NCI-H2081 (cell line): ENCODE results near the gene GABBR2.

ENCODE experiments used
- DNase-seq, 2 experiments: peaks; one replicate each; lab custom pipeline; 2025; lab: John Stamatoyannopoulos, UW

Gene GABBR2

GRCh38 chr9:98634685-98635336 lies 73.9 kb downstream of the GABBR2 start:
- DNase-seq = no peak

- DNase-seq = no peak
Observed at GRCh38 chr9:98632839-98633238, 75.9 kb downstream of the GABBR2 start.

- DNase-seq = no peak
Observed at GRCh38 chr9:98627296-98627695, 81.4 kb downstream of the GABBR2 start.

- no peak for DNase-seq
Observed at GRCh38 chr9:98625728-98626127, 83.0 kb downstream of the GABBR2 start.

GRCh38 chr9:98619788-98620187 lies 88.9 kb downstream of the GABBR2 start:
- no peak for DNase-seq

GRCh38 chr9:98615633-98616032 lies 93.1 kb downstream of the GABBR2 start:
- DNase-seq = no peak

GRCh38 chr9:98614941-98615340 lies 93.8 kb downstream of the GABBR2 start:
- no peak for DNase-seq

- DNase-seq = no peak
Observed at GRCh38 chr9:98612061-98612752, 96.5 kb downstream of the GABBR2 start.

- DNase-seq = no peak
Observed at GRCh38 chr9:98611319-98611718, 97.4 kb downstream of the GABBR2 start.

- no peak for DNase-seq
Observed at GRCh38 chr9:98610711-98611110, 98.0 kb downstream of the GABBR2 start.

- DNase-seq = no peak
Observed at GRCh38 chr9:98610211-98610610, 98.5 kb downstream of the GABBR2 start.

- DNase-seq = no peak
Observed at GRCh38 chr9:98609646-98610045, 99.1 kb downstream of the GABBR2 start.

- DNase-seq = no peak
Observed at GRCh38 chr9:98607787-98608186, 100.9 kb downstream of the GABBR2 start.

- DNase-seq = no peak
Observed at GRCh38 chr9:98607152-98607551, 101.6 kb downstream of the GABBR2 start.

- DNase-seq = no peak
Observed at GRCh38 chr9:98606730-98607129, 102.0 kb downstream of the GABBR2 start.

- no peak for DNase-seq
Observed at GRCh38 chr9:98605116-98605515, 103.6 kb downstream of the GABBR2 start.

GRCh38 chr9:98603821-98604383 lies 104.8 kb downstream of the GABBR2 start:
- DNase-seq = no peak

- no peak for DNase-seq
Observed at GRCh38 chr9:98602839-98603500, 105.8 kb downstream of the GABBR2 start.

GRCh38 chr9:98600631-98601030 lies 108.1 kb downstream of the GABBR2 start:
- DNase-seq = no peak

- no peak for DNase-seq
Observed at GRCh38 chr9:98599566-98600216, 109.0 kb downstream of the GABBR2 start.

- DNase-seq = no peak
Observed at GRCh38 chr9:98598861-98599260, 109.9 kb downstream of the GABBR2 start.

- DNase-seq = peak in 1 of 2 experiments; percentile 12
Observed at GRCh38 chr9:98597236-98597771, 111.4 kb downstream of the GABBR2 start.
